Astrocyte of the cerebellum (primary cell): ENCODE measurements around the gene DOCK3.

ENCODE experiments used
- DNase-seq: peaks from one replicate; pipeline ENCODE4 v3.0.0-alpha.2; 2011; ENCODE audit warnings: low read depth
- H3K4me3 ChIP-seq: 2 replicates; pipeline ENCODE4 v1.5.1; 2011; ENCODE audit warnings: mild to moderate bottlenecking, low read depth, low read length, moderate library complexity
- in situ Hi-C: cut with HindIII; loops from 2 replicates; pipeline ENCODE4 v1.10.0; 2017; ENCODE audit warnings: low sequenced_read_pairs
- TF ChIP-seq, protein P1 (sequence below): IDR thresholded peaks from 2 replicates; pipeline ENCODE4 v1.5.1; 2012; ENCODE audit warnings: low read length, low read depth, moderate library complexity, mild to moderate bottlenecking; ENCODE audit errors: missing control alignments

The DOCK3 gene

DNA sequence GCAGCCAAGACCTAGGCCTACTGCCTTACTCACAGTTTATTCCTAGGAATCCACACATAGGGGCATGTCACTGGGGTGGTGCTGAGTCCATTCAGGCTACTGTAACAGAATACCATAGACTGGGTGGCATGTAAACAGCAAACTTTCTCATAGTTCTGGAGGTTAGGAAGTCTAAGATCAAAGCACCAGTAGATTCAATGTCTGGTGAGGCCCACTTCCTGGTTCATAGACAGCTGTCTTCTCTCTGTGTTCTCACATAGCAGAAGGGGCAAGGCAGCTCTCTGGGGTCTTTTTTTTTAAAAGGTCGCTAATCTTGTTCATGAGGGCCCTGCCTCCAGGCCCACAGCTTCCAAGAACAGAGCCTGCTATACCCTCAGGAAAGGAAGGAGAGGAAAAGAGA is 596.4 kb downstream of the DOCK3 start:
- H3K4me3 ChIP-seq: no peak overlapping the region
- TF ChIP-seq, protein P1, sequence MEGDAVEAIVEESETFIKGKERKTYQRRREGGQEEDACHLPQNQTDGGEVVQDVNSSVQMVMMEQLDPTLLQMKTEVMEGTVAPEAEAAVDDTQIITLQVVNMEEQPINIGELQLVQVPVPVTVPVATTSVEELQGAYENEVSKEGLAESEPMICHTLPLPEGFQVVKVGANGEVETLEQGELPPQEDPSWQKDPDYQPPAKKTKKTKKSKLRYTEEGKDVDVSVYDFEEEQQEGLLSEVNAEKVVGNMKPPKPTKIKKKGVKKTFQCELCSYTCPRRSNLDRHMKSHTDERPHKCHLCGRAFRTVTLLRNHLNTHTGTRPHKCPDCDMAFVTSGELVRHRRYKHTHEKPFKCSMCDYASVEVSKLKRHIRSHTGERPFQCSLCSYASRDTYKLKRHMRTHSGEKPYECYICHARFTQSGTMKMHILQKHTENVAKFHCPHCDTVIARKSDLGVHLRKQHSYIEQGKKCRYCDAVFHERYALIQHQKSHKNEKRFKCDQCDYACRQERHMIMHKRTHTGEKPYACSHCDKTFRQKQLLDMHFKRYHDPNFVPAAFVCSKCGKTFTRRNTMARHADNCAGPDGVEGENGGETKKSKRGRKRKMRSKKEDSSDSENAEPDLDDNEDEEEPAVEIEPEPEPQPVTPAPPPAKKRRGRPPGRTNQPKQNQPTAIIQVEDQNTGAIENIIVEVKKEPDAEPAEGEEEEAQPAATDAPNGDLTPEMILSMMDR: no peak
- in situ Hi-C loops: no loop called here
- no peak for DNase-seq

DNA sequence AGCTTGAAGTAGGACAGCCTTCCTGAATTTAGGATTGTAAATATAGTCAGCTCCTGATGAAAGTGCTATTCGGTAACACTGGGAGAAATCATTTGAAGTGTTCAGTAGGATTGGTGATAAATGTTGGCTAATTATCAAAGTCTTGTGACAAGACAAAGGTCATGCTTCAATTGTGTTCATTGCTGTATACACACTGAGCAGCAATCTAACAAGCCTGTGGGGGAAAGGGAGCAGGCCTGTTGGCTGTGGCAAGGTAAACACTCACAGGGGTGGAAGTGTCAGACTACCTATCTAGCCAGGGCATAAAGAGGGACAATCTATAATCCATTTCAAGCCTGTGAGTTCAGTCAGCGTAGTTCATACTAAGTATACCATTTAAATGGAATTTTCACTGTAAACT is 599.3 kb downstream of the DOCK3 start:
- TF ChIP-seq, protein P1: no peak
- DNase-seq: no peak
- H3K4me3 ChIP-seq: no peak overlapping the region
- in situ Hi-C loops: no loop called here

DNA sequence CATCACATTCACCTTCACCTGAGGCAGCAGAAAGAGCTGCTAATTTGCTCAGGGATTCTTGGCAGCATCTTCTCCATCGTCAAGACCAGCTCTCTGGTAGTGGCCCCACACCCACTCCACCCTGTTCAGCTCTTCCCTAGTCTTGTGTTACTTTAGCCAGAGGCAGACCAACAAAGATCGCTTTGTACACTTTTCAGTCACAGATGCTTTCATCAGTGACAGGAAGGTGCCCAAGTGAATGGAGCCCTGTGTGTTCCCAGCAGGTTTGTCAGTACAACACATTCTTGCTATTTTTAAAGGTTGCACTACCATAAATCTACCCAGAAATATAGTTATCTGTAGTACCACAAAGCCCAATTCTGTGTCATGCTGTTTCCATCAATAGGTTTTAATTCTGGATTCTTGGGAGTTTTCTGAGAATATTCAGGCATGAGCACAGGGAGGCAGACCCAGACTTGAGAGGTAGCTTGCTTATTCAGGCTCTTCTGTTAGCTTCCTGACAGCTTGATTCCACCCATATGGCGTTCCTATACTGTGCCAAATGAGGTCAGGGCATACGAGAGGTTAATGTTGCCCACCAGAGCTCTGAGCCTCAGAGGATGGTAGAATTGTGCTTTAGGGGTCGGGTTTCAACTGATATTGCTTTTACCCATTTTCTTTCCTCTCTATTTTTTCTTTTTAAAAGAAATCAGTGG is 600.5 kb downstream of the DOCK3 start:
- H3K4me3 ChIP-seq: no peak overlapping the region
- in situ Hi-C loops: no loop called here
- TF ChIP-seq, protein P1: no peak
- DNase-seq: no peak

DNA sequence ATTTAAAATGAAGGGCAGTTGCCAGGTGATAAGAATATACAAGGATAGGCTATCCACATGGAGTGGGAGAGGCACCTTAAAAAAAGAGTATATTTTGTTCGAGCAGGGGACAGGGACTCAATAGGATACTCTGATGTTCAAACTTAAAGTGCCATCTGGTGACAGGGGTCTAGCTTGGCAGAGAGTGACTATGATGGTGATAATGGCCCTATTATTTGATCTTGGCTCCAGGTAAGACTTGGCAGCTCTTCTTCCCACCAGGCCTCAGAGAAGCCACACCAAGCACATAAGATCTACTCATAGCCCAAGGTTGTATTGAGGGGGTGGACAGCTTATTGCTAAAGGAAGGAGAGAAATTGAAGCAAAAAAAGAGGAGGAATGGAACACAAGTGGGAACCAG is 601.3 kb downstream of the DOCK3 start:
- TF ChIP-seq, protein P1: no peak
- H3K4me3 ChIP-seq: no peak overlapping the region
- no peak for DNase-seq
- in situ Hi-C loops: no loop called here

DNA sequence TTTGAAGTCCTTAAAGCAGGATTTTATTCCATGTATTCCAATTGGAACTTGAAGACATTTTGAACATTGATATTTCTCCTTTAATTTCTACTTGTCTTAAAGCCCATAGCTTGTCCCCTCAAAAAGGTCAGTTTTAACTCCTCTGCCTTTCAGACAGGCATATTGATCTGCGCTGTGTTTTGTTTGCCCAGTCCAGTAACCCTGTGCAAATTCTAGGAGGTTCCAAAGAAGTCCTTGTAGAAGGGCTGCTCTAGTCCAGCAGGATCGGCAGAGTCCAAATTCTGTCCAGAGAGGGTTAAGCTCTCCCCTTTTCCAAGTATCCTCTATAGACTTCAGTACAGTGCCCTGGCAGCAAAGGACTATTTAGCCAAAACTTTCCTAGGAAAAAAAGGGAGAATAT is 604.7 kb downstream of the DOCK3 start:
- in situ Hi-C loops: no loop called here
- DNase-seq: no peak
- no peak overlapping the region for H3K4me3 ChIP-seq
- TF ChIP-seq, protein P1: no peak

DNA sequence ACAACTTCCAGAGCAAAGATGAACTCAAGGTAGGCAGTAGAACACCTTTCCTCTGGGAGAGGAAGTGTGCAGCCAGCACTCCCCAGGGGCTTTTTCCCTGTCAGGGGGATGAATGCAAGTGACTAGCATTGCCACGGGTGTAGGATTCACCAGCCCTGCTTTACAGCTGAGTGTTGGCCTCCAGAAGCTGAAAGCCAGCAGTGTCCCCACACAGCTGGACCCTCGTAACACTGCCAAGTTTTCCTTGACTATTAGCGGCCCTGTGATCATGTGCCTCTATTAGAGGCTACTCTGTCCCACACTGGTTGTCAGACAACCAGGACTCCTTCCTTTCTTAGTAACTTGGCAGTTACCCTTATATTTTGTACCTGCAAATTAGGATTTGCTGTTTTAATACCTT is 605.4 kb downstream of the DOCK3 start:
- H3K4me3 ChIP-seq: no peak overlapping the region
- no peak for DNase-seq
- TF ChIP-seq, protein P1: no peak
- in situ Hi-C loops: no loop called here
